H1 (cell line): ENCODE results near the gene CRTAC1. TPM values are rescaled to one million over a fixed set of nuclear protein-coding genes. Genes with fewer than 3 reads are reported as not detected.

ENCODE experiments used
- CTCF ChIA-PET: fragments of 300-600 bp; sonication (Branson Sonifier 250); formaldehyde crosslinking; loops from one replicate; lab custom pipeline; 2021; ENCODE audit not compliant: partially characterized antibody; lab: Charles Lee
- POLR2A ChIA-PET: fragments of 300-600 bp; sonication (Branson Sonifier 250); formaldehyde crosslinking; loops from one replicate; lab custom pipeline; 2021; ENCODE audit warnings: inconsistent platforms; ENCODE audit not compliant: partially characterized antibody; lab: Charles Lee
- DNase-seq, 2 experiments: peaks; one replicate each; pipeline versions ENCODE4 v3.0.0 to v3.0.0-alpha.2; 2010 to 2022; ENCODE audit warnings: low spot score in 2 of 2, low read depth in 1 of 2, mixed read lengths in 1 of 2
- FAIRE-seq: peaks from 2 replicates; lab custom pipeline; 2011; peaks lifted over from hg19 to GRCh38; lab: Jason Lieb, UNC
- H2AFZ ChIP-seq: 2 replicates; pipeline ENCODE4 v1.8.1; 2012; ENCODE audit warnings: low read length, inconsistent platforms
- H2AK5ac ChIP-seq: 2 replicates; pipeline ENCODE4 v1.6.1; 2013; ENCODE audit warnings: low read depth, low read length
- H2BK120ac ChIP-seq: replicated peaks from 2 replicates; pipeline ENCODE3; 2013; ENCODE audit warnings: low read depth, low read length, inconsistent platforms
- H2BK12ac ChIP-seq: 2 replicates; pipeline ENCODE4 v1.6.1; 2013; ENCODE audit warnings: low read depth, low read length
- H2BK15ac ChIP-seq: 2 replicates; pipeline ENCODE4 v1.6.1; 2013; ENCODE audit warnings: low read length
- H2BK20ac ChIP-seq: 2 replicates; pipeline ENCODE4 v1.6.1; 2013; ENCODE audit warnings: low read length
- H2BK5ac ChIP-seq: 2 replicates; pipeline ENCODE4 v1.6.1; 2013; ENCODE audit warnings: low read depth, low read length
- H3K14ac ChIP-seq: 2 replicates; pipeline ENCODE4 v1.6.1; 2013; ENCODE audit warnings: inconsistent platforms; ENCODE audit not compliant: insufficient read length
- H3K18ac ChIP-seq: 2 replicates; pipeline ENCODE4 v1.6.1; 2013; ENCODE audit warnings: low read length; ENCODE audit errors: extremely low read depth
- H3K23ac ChIP-seq: 2 replicates; pipeline ENCODE4 v1.6.1; 2013; ENCODE audit warnings: inconsistent platforms; ENCODE audit not compliant: insufficient read length
- H3K23me2 ChIP-seq: 2 replicates; pipeline ENCODE4 v1.6.1; 2013; ENCODE audit warnings: low read depth, low read length
- H3K27ac ChIP-seq: 2 replicates; pipeline ENCODE4 v1.6.1; 2011; ENCODE audit warnings: low read depth, low read length, inconsistent platforms
- H3K27me3 ChIP-seq, 4 experiments: replicated peaks in 1 of 4; 1 replicate in 1 of 4; 2 replicates in 3 of 4; pipeline versions ENCODE4 v1.6.1 to v1.8.1; 2011 to 2013; ENCODE audit warnings: low read length in 3 of 4, mild to moderate bottlenecking in 3 of 4, inconsistent platforms in 2 of 4, mixed read lengths in 2 of 4, moderate library complexity in 1 of 4; ENCODE audit not compliant: control insufficient read depth in 3 of 4, insufficient read depth in 3 of 4; ENCODE audit errors: extremely low read depth in 1 of 4
- H3K36me3 ChIP-seq, 4 experiments: 2 replicates each; pipeline versions ENCODE4 v1.6.1 to v1.8.1; 2011 to 2013; ENCODE audit warnings: mild to moderate bottlenecking in 4 of 4, low read length in 3 of 4, moderate library complexity in 2 of 4, control low read depth in 1 of 4, inconsistent platforms in 1 of 4; ENCODE audit not compliant: insufficient read depth in 4 of 4, control insufficient read depth in 2 of 4
- H3K4ac ChIP-seq: replicated peaks from 2 replicates; pipeline ENCODE3; 2013; ENCODE audit warnings: low read length, low read depth, mixed read lengths, inconsistent platforms; ENCODE audit not compliant: insufficient read length
- H3K4me1 ChIP-seq, 4 experiments: replicated peaks in 1 of 4; 1 replicate in 1 of 4; 2 replicates in 3 of 4; pipeline versions ENCODE4 v1.6.1 to v1.8.1; 2011 to 2013; ENCODE audit warnings: low read length in 3 of 4, inconsistent platforms in 2 of 4, mixed read lengths in 1 of 4; ENCODE audit not compliant: insufficient read depth in 4 of 4, control insufficient read depth in 3 of 4
- H3K4me2 ChIP-seq, 2 experiments: 2 replicates each; pipeline versions ENCODE4 v1.6.1 to v1.8.1; 2011 to 2013; ENCODE audit warnings: low read depth in 2 of 2, low read length in 2 of 2, control low read depth in 1 of 2, inconsistent platforms in 1 of 2, mild to moderate bottlenecking in 1 of 2; ENCODE audit not compliant: insufficient read depth in 1 of 2
- H3K4me3 ChIP-seq, 4 experiments: fragments of 200-600, 300-600 bp in 1 of 4; sonication (generic), shearing (Covaris generic), sonication (Bioruptor Twin) in 1 of 4; 2 replicates each; pipeline versions ENCODE4 v1.5.1 to v1.8.1; 2011 to 2016; ENCODE audit warnings: low read length in 4 of 4, low read depth in 3 of 4, control low read depth in 2 of 4, inconsistent platforms in 2 of 4, mild to moderate bottlenecking in 2 of 4, mixed read lengths in 1 of 4, moderate library complexity in 1 of 4; ENCODE audit not compliant: insufficient read depth in 2 of 4; ENCODE audit errors: extremely low read depth in 1 of 4
- H3K56ac ChIP-seq: replicated peaks from 2 replicates; pipeline ENCODE3; 2013; ENCODE audit warnings: low read depth, mild to moderate bottlenecking, mixed read lengths, low read length, inconsistent platforms; ENCODE audit not compliant: insufficient read length
- H3K79me1 ChIP-seq: 2 replicates; pipeline ENCODE4 v1.6.1; 2013; ENCODE audit warnings: low read depth, low read length, control low read depth
- H3K79me2 ChIP-seq, 2 experiments: 2 replicates each; pipeline versions ENCODE4 v1.6.1 to v1.8.1; 2012 to 2013; ENCODE audit warnings: low read length in 2 of 2, mild to moderate bottlenecking in 2 of 2, inconsistent platforms in 1 of 2; ENCODE audit not compliant: insufficient read depth in 2 of 2, control insufficient read depth in 1 of 2
- H3K9ac ChIP-seq, 4 experiments: replicated peaks in 1 of 4; 1 replicate in 1 of 4; 2 replicates in 3 of 4; pipeline versions ENCODE4 v1.6.1 to v1.8.1; 2011 to 2013; ENCODE audit warnings: low read depth in 3 of 4, low read length in 3 of 4, control low read depth in 2 of 4, mild to moderate bottlenecking in 2 of 4, moderate library complexity in 2 of 4, inconsistent platforms in 1 of 4; ENCODE audit errors: extremely low read depth in 1 of 4
- H3K9me3 ChIP-seq, 2 experiments: 2 replicates each; pipeline versions ENCODE4 v1.6.1 to v1.8.1; 2012 to 2013; ENCODE audit warnings: mild to moderate bottlenecking in 2 of 2, moderate library complexity in 2 of 2, control low read depth in 1 of 2, inconsistent platforms in 1 of 2, low read depth in 1 of 2, low read length in 1 of 2, mixed read lengths in 1 of 2; ENCODE audit not compliant: insufficient read depth in 2 of 2
- H4K20me1 ChIP-seq, 2 experiments: replicated peaks in 1 of 2; 2 replicates each; pipeline versions ENCODE3 to v1.8.1; 2011 to 2013; ENCODE audit warnings: inconsistent platforms in 2 of 2, low read length in 2 of 2, mild to moderate bottlenecking in 1 of 2; ENCODE audit not compliant: insufficient read depth in 2 of 2, control insufficient read depth in 1 of 2
- H4K5ac ChIP-seq: 2 replicates; pipeline ENCODE4 v1.6.1; 2013; ENCODE audit warnings: low read length, low read depth, mixed read lengths, inconsistent platforms; ENCODE audit not compliant: insufficient read length
- H4K8ac ChIP-seq: 2 replicates; pipeline ENCODE4 v1.8.0; 2013; ENCODE audit warnings: mild to moderate bottlenecking, moderate library complexity, low read length, inconsistent platforms; ENCODE audit not compliant: insufficient read depth; ENCODE audit errors: extremely low read depth
- H4K91ac ChIP-seq: replicated peaks from 2 replicates; pipeline ENCODE3; 2013; ENCODE audit warnings: low read length, mixed read lengths, inconsistent platforms; ENCODE audit not compliant: insufficient read length
- ASH2L ChIP-seq: fragments of 200-600, 300-600 bp; sonication (generic); IDR thresholded peaks from one replicate; pipeline ENCODE4 v1.7.1; 2017; ENCODE audit warnings: low read length
- ATF3 ChIP-seq: IDR thresholded peaks from 2 replicates; pipeline ENCODE4 v1.6.1; 2011; ENCODE audit warnings: low read depth, mild to moderate bottlenecking, low read length; ENCODE audit not compliant: insufficient read depth
- CREB1 ChIP-seq: IDR thresholded peaks from 2 replicates; pipeline ENCODE4 v1.6.1; 2012; ENCODE audit warnings: inconsistent platforms
- PHF8 ChIP-seq: fragments of 200-600 bp; sonication (generic); conservative IDR thresholded peaks from 2 replicates; pipeline ENCODE4 v1.7.1; 2012; ENCODE audit warnings: low read depth, mild to moderate bottlenecking, inconsistent platforms, low read length, moderate library complexity
- RBBP5 ChIP-seq: IDR thresholded peaks from 2 replicates; pipeline ENCODE4 v1.7.1; 2012; ENCODE audit warnings: low read depth, mild to moderate bottlenecking, inconsistent platforms, low read length, moderate library complexity, borderline replicate concordance
- RNF2 ChIP-seq: fragments of 200-900, 300-1000 bp; sonication (generic); IDR thresholded peaks from 2 replicates; pipeline ENCODE4 v1.7.1; 2016; ENCODE audit warnings: borderline replicate concordance, low read depth, mild to moderate bottlenecking, antibody characterized with exemption, low read length; ENCODE audit not compliant: poor library complexity, severe bottlenecking; ENCODE audit errors: missing control alignments
- RXRA ChIP-seq: IDR thresholded peaks from 2 replicates; pipeline ENCODE4 v1.6.1; 2011; ENCODE audit warnings: low read depth, mild to moderate bottlenecking, low read length, moderate library complexity; ENCODE audit not compliant: insufficient read depth
- SAP30 ChIP-seq: fragments of 300-600 bp; sonication (generic); IDR thresholded peaks from 2 replicates; pipeline ENCODE4 v1.7.1; 2012; ENCODE audit warnings: low read length, moderate library complexity, mild to moderate bottlenecking, inconsistent platforms; ENCODE audit not compliant: insufficient read depth, insufficient replicate concordance
- TAF7 ChIP-seq: optimal IDR thresholded peaks from 2 replicates; pipeline ENCODE3; 2011; ENCODE audit warnings: low read depth, mild to moderate bottlenecking, inconsistent platforms, low read length, moderate library complexity, borderline replicate concordance
- WGBS, 2 experiments: shearing (Covaris generic) in 1 of 2; methylation state at CpG; one replicate each; pipeline versions ENCODE4 v1.1.6 to v1.1.7; 2013 to 2015; ENCODE audit warnings: low lambda C conversion rate in 2 of 2, mixed read lengths in 2 of 2, inconsistent platforms in 1 of 2, low coverage in 1 of 2, missing lambda C conversion rate in 1 of 2; ENCODE audit not compliant: insufficient replicate concordance in 2 of 2, insufficient coverage in 1 of 2, insufficient read length in 1 of 2; ENCODE audit errors: extremely low coverage in 1 of 2, missing lambda C conversion rate in 1 of 2; 5-methylcytosine and 5-hydroxymethylcytosine counted together
- polyA plus RNA-seq, 7 experiments: library from polyadenylated mRNA; depleted of rRNA in 3 of 7; stranded (reverse) in 5 of 7; unstranded in 2 of 7; fragments of >200 nt in 5 of 7; fragments of 200-250 nt in 2 of 7; gene quantifications; 1 replicate in 5 of 7; 2 replicates in 1 of 7; 4 replicates in 1 of 7; pipeline versions ENCODE4 v1.2.1 to v1.2.3, GENCODE V29; 2011 to 2013; ENCODE audit warnings: missing spikeins in 2 of 7, mixed read lengths in 2 of 7
- total RNA-seq: library from RNA; stranded (reverse); fragmentation: NEBNext Ultra II Directional; extraction: Animal tissue kit (Norgen Biotek cat#: 25700); gene quantifications from 2 replicates; pipeline ENCODE4 v1.2.1, GENCODE V29; 2021

The CRTAC1 gene
- total and polyA plus RNA-seq, 2 of the 8 experiments (the other 6 are each of a cell fraction or from before 2014, with no cell fraction given): 0.91 to 1.2 TPM

- H3K56ac ChIP-seq: no peak overlapping the region
- no peak overlapping the region for H4K91ac ChIP-seq
- no peak overlapping the region for H3K4me2 ChIP-seq
- no peak for TF ChIP-seq CREB1
- TF ChIP-seq TAF7: no peak
- TF ChIP-seq ASH2L: no peak
- TF ChIP-seq RBBP5: no peak
- TF ChIP-seq RXRA: no peak
- no peak for TF ChIP-seq SAP30
- TF ChIP-seq RNF2: no peak
- no peak for TF ChIP-seq PHF8
- TF ChIP-seq ATF3: no peak
- no peak overlapping the region for H2BK5ac ChIP-seq
- no peak overlapping the region for H4K5ac ChIP-seq
- DNase-seq (no peak), FAIRE-seq (no peak)
- ChIA-PET CTCF (interaction anchor here (0.8 to 4.8 kb wide), 7 partner anchors 87 to 136 kb away, joined by 3 to 26 read pairs (median 3); no protein-coding TSS in a partner anchor), POLR2A (no interaction called here)
- no peak overlapping the region for H3K9ac ChIP-seq
- no peaks in the 10 kb centered on the region for H3K9me3 ChIP-seq
- no peak overlapping the region for H3K4ac ChIP-seq
- 87% methylated on average over 13 of the region's 13 CpGs; no CpG with 5 or more reads in 1 of the 2 experiments for WGBS, 2 experiments
- no peak overlapping the region for H3K4me3 ChIP-seq
- H3K14ac ChIP-seq: no peak overlapping the region
- no peak overlapping the region for H3K18ac ChIP-seq
- no peaks in the 10 kb centered on the region for H3K27me3 ChIP-seq
- no peak overlapping the region for H2BK20ac ChIP-seq
- no peak overlapping the region for H3K23ac ChIP-seq
- H2BK12ac ChIP-seq: no peak overlapping the region
- H2AK5ac ChIP-seq: no peak overlapping the region
- H2BK120ac ChIP-seq: no peak overlapping the region
- H2AFZ ChIP-seq: no peak overlapping the region
- no peaks in the 10 kb centered on the region for H3K79me2 ChIP-seq
- no peaks in the 10 kb centered on the region for H3K4me1 ChIP-seq
- peaks cover 5% of the 10 kb centered on the region; the same call in 1 of the 2 replicates for H3K23me2 ChIP-seq
- H4K8ac ChIP-seq: no peak overlapping the region; the same call in 1 of the 2 replicates
- H3K27ac ChIP-seq: no peak overlapping the region
- H2BK15ac ChIP-seq: no peak overlapping the region
- no peaks in the 10 kb centered on the region for H4K20me1 ChIP-seq
- no peaks in the 10 kb centered on the region for H3K36me3 ChIP-seq
- H3K79me1 ChIP-seq: no peaks in the 10 kb centered on the region
Measured at GRCh38 chr10:97926055-97926454, 104.4 kb downstream of the CRTAC1 start.
